Bronchial epithelial cell (primary cell): ENCODE measurements around the gene EEF1A1. TPM values are rescaled to one million over a fixed set of nuclear protein-coding genes. Genes with fewer than 3 reads are reported as not detected.
"Not testable (repeated sequence)": the region's sequence is repeated elsewhere in the genome, so short reads cannot be mapped to it uniquely, and the experiment has no call there.

Experiments
- DNase-seq: peaks from one replicate; pipeline ENCODE4 v3.0.0-alpha.2; 2010; ENCODE audit warnings: low read depth
- FAIRE-seq: peaks from 2 replicates; lab custom pipeline; 2011; peaks lifted over from hg19 to GRCh38; lab: Jason Lieb, UNC
- H3K27me3 ChIP-seq: 2 replicates; pipeline ENCODE4 v1.5.1; 2011; ENCODE audit warnings: low read length; ENCODE audit not compliant: control insufficient read depth, insufficient read depth
- H3K36me3 ChIP-seq: 2 replicates; pipeline ENCODE4 v1.5.1; 2011; ENCODE audit warnings: low read length; ENCODE audit not compliant: control insufficient read depth, insufficient read depth
- H3K4me3 ChIP-seq: 2 replicates; pipeline ENCODE4 v1.5.1; 2011; ENCODE audit warnings: mild to moderate bottlenecking, low read depth, low read length, control low read depth
- CTCF ChIP-seq: IDR thresholded peaks from 2 replicates; pipeline ENCODE4 v1.5.1; 2011; ENCODE audit warnings: mild to moderate bottlenecking, moderate library complexity, low read length, control low read depth, inconsistent platforms; ENCODE audit not compliant: insufficient read depth, severe bottlenecking
- total RNA-seq: library from RNA; depleted of rRNA; stranded (reverse); fragments of >200 nt; gene quantifications from 2 replicates; pipeline ENCODE4 v1.2.1, GENCODE V29; 2014

The EEF1A1 gene
- total RNA-seq, 1 donor from 2014 or later = 62,692 TPM

GRCh38 chr6:73525546-73526330 is 4.9 kb upstream of the EEF1A1 start:
- no peak for DNase-seq
- no peak overlapping the region for H3K4me3 ChIP-seq

GRCh38 chr6:73523434-73524123 is 2.7 kb upstream of the EEF1A1 start:
- peak overlapping the region; percentile 78 for H3K4me3 ChIP-seq
- FAIRE-seq (no peak), DNase-seq (peak; percentile 50)
- peaks cover 17% of the 10 kb centered on the region for H3K36me3 ChIP-seq
- TF ChIP-seq CTCF = no peak
- H3K27me3 ChIP-seq = no peaks in the 10 kb centered on the region

More at GRCh38 chr6:73525546-73526330, 4.9 kb upstream of the EEF1A1 start:
- no peak for TF ChIP-seq CTCF
- Histone ChIP-seq H3K27me3 (no peaks in the 10 kb centered on the region), H3K36me3 (peaks cover under 1% of the 10 kb centered on the region)
- FAIRE-seq = no peak

- TF ChIP-seq CTCF = no peak
- peaks cover 20% of the 10 kb centered on the region for H3K36me3 ChIP-seq
- H3K4me3 ChIP-seq = peak overlapping the region; percentile 61
- H3K27me3 ChIP-seq = no peaks in the 10 kb centered on the region
- FAIRE-seq = no peak
- DNase-seq = peak; percentile 74
These were observed 636 bp upstream of the EEF1A1 start for GRCh38 chr6:73521351-73521985.

- peaks cover 20% of the 10 kb centered on the region for H3K36me3 ChIP-seq
- TF ChIP-seq CTCF = no peak
- DNase-seq (peak; percentile 53), FAIRE-seq (no peak)
- H3K4me3 ChIP-seq = peak overlapping the region; percentile 91
- no peaks in the 10 kb centered on the region for H3K27me3 ChIP-seq
These were observed 725 bp downstream of the EEF1A1 start for GRCh38 chr6:73519926-73520687.

- DNase-seq, H3K27me3 ChIP-seq, FAIRE-seq: not testable (repeated sequence)
- Histone ChIP-seq H3K36me3 (peaks cover 20% of the 10 kb centered on the region), H3K4me3 (peak overlapping the region; percentile 91)
These were observed 1.6 kb downstream of the EEF1A1 start for GRCh38 chr6:73518982-73519881.

GRCh38 chr6:73518100-73518981 is 2.5 kb downstream of the EEF1A1 start:
- DNase-seq, H3K27me3 ChIP-seq, FAIRE-seq: not testable (repeated sequence)
- Histone ChIP-seq H3K36me3 (peaks cover 20% of the 10 kb centered on the region), H3K4me3 (peak overlapping the region; percentile 91)
